ENCODE measurements around the gene AGPS.

AGPS gene

DNA sequence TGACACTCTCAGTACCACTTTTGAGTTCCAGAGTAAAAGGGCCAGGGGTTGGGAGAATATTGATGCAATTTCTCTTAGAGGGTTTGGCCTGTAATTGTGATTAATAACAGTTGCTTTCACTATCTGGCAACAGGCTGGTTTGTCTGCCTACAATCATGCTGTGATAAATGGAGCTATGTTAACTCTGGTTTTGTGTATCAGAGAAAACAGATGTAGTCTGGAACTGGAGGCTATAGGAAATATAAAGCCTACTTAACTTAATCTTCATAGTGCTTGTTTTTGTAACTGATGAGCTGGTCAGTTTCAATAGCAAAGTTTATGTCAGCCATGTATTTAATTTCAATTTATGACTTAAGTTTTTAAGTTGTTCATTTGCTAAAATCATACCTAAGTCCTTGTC is 138.0 kb downstream of the AGPS start:
- TF ChIP-seq CTCF (IDR thresholded peaks at IDR 0.05; ENCODE audit: borderline replicate concordance, insufficient read depth, low read depth, low read length): no peak
- H3K4me3 ChIP-seq (ENCODE audit: low read depth, low read length): no peak overlapping the region

DNA sequence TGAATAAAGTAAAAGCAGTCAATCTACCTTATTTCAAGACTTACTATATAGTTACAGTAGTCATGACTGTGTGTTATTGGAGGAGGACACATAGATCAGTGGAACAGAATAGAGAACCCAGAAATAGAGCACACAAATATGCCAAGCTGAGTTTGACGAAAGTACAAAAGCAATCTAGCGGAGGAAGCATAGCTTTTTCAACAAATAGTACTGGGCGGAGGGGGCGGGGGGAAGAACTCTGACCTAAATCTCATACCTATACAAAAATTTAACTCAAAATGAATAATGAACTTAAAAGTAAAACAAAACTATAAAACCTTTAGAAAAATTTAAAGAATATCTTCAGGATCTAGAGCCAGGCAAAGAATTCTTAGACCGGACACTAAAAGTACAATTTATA is 139.1 kb downstream of the AGPS start:
- H3K4me3 ChIP-seq (ENCODE audit: low read depth, low read length): no peak overlapping the region
- no peak for TF ChIP-seq CTCF (IDR thresholded peaks at IDR 0.05; ENCODE audit: borderline replicate concordance, insufficient read depth, low read depth, low read length)

DNA sequence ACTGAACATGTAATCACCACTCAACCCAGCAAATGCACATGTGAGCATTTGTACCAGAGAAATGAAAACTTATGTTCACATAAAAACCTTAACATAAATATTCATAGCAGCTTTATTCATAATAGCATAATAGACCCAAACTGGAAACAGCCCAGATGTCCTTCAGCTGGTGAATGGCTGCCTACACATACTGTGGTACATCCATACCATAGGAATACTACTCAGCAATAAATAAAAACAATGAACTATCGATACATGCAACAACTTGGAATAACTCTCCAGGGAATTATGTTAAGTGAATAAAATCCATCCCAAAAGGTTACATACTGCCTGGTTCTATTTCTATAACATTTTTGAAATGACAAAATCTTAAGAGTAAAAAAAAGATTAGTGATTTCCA is 140.0 kb downstream of the AGPS start:
- no peak for TF ChIP-seq CTCF (IDR thresholded peaks at IDR 0.05; ENCODE audit: borderline replicate concordance, insufficient read depth, low read depth, low read length)
- no peak overlapping the region for H3K4me3 ChIP-seq (ENCODE audit: low read depth, low read length)

DNA sequence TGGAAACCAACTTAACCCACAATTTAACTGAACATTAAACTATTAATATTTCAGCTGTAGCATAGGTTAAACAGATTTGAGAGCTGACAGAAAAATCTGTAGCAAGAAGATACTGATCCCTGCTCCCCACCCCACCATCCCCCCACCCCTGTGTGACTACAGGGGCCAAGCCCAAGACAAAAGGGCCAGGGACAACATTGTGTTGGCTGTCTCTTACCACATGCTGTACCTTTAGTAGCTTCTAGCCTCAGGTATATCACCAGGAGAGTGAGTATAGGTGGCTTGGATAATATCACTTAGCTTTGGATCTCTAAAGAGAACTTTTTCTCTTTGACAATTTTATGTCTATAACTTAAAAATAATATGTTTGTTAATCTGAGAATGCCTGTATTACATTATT is 140.7 kb downstream of the AGPS start:
- TF ChIP-seq CTCF (IDR thresholded peaks at IDR 0.05; ENCODE audit: borderline replicate concordance, insufficient read depth, low read depth, low read length): no peak
- no peak overlapping the region for H3K4me3 ChIP-seq (ENCODE audit: low read depth, low read length)

DNA sequence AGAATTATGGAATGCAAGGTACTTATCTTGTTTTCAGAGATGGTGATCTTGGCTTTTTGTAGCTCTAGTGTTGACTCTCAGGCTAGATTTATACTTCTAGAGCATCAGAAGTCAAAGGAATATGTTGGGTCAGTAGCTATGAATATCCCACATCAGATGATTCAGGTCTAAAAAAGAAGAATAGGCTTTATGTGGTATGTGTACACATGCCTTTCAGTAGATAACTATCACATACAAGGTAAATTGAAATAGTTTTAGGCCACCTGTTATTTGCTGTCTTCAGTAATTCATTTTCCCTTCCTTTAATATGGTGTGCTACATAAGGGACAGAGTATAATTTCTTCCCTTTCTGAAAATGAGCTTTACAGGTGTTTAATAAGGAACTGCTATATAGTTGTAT is 142.4 kb downstream of the AGPS start:
- H3K4me3 ChIP-seq (ENCODE audit: low read depth, low read length): no peak overlapping the region
- no peak for TF ChIP-seq CTCF (IDR thresholded peaks at IDR 0.05; ENCODE audit: borderline replicate concordance, insufficient read depth, low read depth, low read length)

DNA sequence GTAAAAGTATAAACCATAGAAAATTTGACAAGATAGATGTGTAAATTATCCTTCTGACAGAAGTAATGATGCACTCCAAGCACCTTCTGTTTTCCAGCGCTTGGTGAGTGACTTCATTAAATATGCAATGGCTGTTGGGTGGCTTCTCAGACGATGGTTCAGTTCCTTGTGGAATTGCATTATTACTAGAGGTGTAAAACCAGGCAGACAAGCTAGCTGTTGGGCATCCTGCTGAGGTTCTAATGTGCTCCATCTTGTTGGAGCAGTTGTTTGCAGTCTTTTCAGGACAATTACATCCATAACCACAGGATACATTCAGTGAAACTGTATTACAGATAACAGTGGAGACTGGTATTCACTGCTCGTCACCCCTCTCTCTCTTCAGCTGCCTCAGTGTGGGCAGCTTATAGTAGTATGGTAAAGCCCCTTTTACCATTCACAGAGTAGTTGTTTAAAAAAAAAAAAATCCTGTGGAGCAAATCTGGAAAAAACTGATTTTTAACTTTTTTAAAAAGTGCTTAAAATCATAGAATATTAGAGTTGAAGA is 143.5 kb downstream of the AGPS start:
- no peak for TF ChIP-seq CTCF (IDR thresholded peaks at IDR 0.05; ENCODE audit: borderline replicate concordance, insufficient read depth, low read depth, low read length)
- H3K4me3 ChIP-seq (ENCODE audit: low read depth, low read length): no peak overlapping the region

DNA sequence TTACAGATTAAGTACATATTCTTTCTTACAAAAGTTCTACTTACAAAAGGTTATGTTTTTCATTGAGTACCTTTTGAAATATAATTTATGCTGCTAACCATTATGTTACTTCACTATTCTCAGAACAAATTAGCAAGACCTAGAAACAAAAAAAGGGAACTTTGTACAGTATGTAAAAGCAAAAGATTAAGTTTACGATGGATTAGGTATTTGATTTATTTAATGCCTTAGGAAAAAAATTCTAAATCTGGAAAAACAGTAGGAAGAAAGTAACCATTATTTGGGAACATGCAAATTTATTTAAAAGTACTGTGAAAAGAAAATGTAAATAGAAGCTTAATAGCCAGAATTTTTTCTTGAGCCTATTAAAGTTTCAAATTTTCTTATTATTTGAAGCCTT is 144.6 kb downstream of the AGPS start:
- no peak overlapping the region for H3K4me3 ChIP-seq (ENCODE audit: low read depth, low read length)
- TF ChIP-seq CTCF (IDR thresholded peaks at IDR 0.05; ENCODE audit: borderline replicate concordance, insufficient read depth, low read depth, low read length): no peak
